HG02943 (cell line): ENCODE results near the gene DEFB115.
"Not testable (repeated sequence)": the region's sequence is repeated elsewhere in the genome, so short reads cannot be mapped to it uniquely, and the experiment has no call there.

Source experiments
- ATAC-seq: cut with Tn5 transposase; IDR thresholded peaks from one replicate; pipeline ENCODE4 v1.9.1; 2021; ENCODE audit warnings: mild to moderate bottlenecking, low read depth, moderate library complexity; ENCODE audit not compliant: unreplicated experiment

The DEFB115 gene, protein sequence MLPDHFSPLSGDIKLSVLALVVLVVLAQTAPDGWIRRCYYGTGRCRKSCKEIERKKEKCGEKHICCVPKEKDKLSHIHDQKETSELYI

DNA sequence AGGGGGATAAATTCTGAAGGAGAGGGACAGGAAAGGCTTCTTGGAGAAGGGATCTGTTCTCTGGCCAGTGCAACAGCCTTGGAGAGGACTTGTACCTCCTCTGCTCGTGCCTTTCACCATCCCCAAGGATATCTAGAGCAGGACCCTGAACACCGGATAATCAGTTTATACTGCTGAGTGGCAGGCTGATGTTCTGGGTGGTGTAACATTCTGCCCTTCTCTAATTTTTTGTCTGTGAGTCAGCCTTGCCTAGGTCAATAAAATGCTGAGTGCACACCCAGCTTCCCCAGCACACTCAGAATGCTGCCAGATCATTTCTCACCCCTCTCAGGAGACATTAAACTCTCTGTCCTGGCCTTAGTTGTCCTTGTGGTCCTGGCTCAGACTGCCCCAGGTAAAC is at the start of gene DEFB115:
Gene DEFB115 (plus strand): TSS at position 301 of the 400 bp plus-strand sequence. CDS start 0 bp downstream, at position 301.
- ATAC-seq = no peak

DNA sequence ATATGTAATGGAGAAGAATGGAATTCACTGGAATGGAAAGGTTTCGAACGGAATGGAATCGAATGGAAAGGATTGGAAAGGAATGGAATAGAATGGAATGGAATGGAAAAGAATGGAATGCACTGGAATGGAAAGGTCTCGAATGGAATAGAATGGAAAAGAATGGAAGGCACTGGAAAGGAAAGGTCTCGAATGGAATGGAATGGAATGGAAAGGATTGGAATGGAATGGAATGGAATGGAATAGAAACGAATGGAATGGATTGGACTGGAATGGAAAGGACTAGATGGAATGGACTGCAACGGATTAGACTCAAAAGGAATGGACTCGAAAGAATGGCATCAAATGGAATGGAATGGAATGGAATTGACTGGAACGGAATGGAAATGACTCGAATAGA is 20.5 kb upstream of the DEFB115 start:
- ATAC-seq = no peak

DNA sequence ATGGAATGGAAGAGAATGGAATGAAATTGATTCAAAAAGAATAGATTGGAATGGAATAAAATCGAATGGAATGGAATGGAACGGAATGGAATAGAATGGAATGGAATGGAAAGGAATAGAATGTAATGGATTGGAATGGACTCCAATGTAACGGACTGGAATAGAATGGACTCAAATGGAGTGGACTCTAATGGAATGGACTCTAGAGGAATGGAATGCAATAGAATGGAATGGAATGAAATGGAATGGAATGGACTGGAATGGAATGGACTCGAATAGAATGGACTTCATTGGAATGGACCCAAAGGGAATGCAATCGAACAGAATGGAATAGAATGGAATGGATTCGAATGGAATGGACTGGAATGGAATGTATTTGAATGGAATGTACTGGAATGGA is 19.7 kb upstream of the DEFB115 start:
- no peak for ATAC-seq

DNA sequence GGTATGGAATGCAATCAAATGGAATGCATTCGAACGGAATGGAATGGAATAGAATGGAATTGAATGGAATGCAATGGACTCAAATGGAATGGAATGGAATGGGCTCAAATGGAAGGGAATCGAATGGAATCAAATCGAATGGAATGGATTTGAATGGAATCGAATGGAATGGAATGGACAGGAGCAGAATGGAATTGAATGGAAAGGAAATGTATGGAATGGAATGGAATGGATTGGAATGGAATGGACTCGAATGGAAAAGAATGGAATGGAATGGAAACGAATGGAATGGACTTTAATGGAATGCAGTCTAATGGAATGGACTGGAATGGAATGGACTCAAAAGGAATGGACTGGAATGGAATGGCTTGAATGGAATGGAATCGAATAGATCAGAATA is 18.3 kb upstream of the DEFB115 start:
- ATAC-seq = no peak

DNA sequence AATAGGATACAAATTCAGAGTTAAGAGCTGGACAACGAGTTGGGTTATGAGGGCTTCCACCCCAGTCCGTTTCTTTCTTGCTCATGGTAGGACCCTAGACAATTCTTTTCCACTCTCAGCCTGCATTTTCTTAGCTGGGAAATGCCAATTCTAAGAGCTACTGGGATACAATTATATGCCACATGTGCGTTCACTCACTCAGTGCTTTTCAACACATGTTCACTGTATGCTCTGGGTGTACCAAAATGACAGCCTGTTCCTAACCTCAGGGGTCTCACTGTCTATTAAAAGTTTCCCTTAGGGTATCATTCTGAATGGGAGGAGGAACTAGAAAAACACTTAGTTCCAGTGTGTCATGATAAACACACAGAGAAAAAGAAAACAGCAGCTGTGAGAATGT is 505 bp upstream of the DEFB115 start:
- no peak for ATAC-seq

DNA sequence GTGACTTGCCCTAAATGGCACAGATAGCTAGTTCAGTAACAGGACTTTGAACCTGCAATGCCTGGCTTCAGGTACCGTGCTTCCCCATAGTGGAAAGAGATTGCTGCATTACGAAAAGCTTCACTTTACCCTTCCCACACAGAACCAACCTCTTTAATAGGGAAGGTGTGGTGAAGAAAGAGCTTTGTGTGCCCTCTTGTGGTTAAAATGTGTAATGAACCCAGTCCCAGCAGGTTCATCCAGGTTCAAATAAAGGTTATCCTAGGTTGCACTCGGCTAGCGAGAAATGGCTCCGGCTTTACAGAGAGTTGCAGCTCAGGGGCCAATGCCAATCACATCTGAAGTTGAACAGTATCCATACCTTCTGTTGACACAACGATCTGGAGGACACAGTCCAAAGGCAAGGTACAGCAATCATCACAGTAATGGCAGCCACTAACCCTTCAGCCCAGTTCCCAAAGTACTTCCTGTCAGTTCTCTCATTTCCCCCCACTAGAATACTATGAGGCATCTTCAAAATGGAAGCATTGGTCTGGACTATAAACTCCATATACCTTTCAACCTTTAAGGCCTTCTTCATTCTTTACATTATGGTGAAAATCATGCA is 3.0 kb downstream of the DEFB115 start:
- ATAC-seq = no peak

DNA sequence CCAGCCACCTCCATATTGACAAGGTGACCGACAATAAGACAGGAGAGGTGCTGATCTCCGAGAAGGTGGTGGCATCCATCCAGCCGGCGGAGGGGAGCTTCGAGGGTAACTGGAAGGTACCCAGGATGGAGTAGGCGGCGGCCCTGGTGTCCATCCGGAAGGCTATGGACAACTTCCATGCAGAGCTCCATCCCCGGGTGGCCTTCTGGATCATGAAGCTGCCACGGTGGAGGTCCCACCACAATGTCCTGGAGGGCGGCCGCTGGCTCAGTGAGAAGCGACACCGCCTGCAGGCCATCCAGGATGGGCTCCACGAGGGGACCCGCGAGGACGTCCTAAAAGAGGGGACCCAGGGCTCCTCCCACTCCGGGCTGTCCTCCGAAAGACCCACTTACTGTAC is 17.0 kb downstream of the DEFB115 start:
- ATAC-seq = no peak

DNA sequence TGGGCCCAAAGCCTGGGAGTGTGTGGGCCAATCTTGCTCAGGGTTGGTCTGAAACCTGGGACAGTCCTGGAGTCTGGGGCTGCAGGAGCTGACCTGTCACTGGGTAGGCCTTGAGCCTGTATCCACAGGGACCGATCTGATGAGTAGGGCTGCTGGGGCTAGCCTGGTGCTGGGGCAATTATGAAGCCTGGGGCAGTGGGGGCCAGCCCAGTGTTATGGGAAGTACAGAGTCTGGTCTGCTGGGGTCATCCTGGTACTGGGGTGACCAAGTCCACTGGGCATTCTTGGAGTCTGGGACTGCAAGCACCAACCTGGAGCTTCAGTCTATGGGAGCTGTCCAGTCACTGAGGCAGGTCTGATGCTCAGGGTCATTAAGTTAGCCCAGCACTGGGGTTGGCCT is 20.7 kb downstream of the DEFB115 start:
- no peak for ATAC-seq

DNA sequence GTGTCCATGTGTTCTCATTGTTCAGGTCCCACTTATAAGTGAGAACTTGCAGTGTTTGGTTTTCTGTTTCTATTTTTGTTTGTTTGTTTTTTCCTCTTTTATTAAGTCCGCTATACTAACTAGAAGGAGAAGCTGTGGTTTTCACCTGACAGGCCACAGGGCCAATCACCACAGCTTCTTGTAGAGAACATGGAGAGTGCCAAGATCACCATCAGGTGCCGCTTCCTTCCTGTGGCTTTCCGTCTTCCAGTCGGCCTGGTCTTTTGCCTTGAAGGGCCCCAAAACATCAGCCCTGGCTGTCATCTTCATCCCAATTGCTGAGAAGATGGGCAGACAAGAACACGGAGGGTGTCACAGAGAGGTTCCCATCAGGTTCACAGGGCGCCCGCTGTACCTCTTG is 27.5 kb downstream of the DEFB115 start:
- not testable (repeated sequence) for ATAC-seq

DNA sequence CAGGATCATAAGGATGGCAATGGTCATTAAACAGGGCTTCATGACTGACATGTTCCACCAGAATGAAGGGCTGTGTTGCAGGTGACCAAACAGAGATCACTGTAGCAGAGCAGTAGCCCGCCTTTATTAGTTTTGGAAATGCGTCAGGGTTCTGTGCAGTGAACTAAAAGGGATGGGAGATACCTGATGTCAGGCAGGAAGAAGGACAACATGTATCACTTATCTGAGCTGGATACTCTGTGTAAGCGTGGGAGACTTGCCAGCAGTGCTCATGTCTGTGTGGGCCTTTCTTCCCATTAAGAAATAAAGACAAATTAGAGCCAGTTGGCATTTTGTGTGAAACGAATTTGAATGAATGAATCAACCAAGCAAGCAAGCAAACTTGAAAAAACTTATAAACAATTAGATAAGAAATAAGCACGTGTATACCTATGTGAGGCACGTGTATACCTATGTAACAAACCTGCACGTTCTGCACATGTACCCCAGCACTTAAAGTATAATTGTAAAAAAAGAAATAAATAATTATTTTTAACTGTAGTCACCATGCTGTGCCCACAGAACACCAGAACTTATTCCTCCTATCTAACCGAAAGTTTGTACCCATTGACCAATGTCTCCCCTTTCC is 51.2 kb downstream of the DEFB115 start, which contains the start of gene DEFB116:
Gene DEFB116 (minus strand): TSS at position 51 of the 628 bp plus-strand sequence. CDS start 0 bp downstream, at position 51.
- no peak for ATAC-seq
